GM19395 (cell line): Measurements from ENCODE around the gene ZNF81.
"Not testable (repeated sequence)": the region's sequence is repeated elsewhere in the genome, so short reads cannot be mapped to it uniquely, and the experiment has no call there.

Source experiments
- ATAC-seq: cut with Tn5 transposase; IDR thresholded peaks from one replicate; pipeline ENCODE4 v1.9.1; 2021; ENCODE audit warnings: mild to moderate bottlenecking, moderate library complexity; ENCODE audit not compliant: unreplicated experiment

The ZNF81 gene

DNA sequence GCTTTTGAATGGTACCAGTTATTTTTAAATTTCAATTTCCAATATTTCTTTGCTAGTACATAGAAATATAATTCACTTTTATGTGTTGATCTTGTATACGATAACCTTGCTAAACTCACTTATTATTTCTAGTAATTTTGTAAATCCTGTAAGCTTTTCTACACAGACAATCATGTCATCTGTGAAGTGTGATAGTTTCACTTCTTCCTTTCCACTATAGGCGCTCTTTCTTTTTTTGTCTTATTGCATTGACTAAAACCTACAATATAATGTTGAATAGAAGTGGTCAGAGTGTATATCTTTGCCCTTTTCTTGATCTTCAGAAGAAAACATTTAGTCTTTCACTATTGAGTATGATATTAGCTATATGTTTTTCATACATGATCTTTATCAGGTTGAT is 90.5 kb downstream of the ZNF81 start:
- ATAC-seq, result no peak

DNA sequence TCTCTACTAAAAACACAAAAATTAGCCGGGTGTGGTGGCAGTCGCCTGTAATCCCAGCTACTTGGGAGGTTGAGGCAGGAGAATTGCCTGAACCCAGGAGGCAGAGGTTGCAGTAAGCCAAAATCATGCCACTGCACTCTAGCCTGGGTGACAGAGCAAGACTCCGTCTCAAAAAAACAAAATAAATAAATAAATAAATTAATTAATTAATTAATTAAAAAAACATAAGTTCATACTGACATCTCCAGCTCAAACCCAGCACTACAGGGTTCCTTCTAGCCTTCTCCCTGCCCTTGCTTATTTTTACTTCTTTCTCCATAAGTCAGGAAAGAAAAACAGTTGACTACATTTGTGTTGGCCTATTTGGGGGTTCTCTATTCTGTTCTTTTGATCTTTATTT is 95.3 kb downstream of the ZNF81 start:
- not testable (repeated sequence) for ATAC-seq

- ATAC-seq, result no peak
These were observed 97.2 kb downstream of the ZNF81 start for GRCh38 chrX:47933946-47934345.

- ATAC-seq, result no peak
These were observed 99.7 kb downstream of the ZNF81 start for GRCh38 chrX:47936224-47936939.

- no peak for ATAC-seq
These were observed 100.2 kb downstream of the ZNF81 start for GRCh38 chrX:47936940-47937317.

GRCh38 chrX:47940448-47940847 is 103.7 kb downstream of the ZNF81 start:
- ATAC-seq, result no peak

- ATAC-seq, result no peak
These were observed 104.7 kb downstream of the ZNF81 start for GRCh38 chrX:47941423-47941822.

GRCh38 chrX:47955295-47955694 is 118.6 kb downstream of the ZNF81 start:
- ATAC-seq, result not testable (repeated sequence)

- no peak for ATAC-seq
These were observed 119.3 kb downstream of the ZNF81 start for GRCh38 chrX:47956016-47956415.

DNA sequence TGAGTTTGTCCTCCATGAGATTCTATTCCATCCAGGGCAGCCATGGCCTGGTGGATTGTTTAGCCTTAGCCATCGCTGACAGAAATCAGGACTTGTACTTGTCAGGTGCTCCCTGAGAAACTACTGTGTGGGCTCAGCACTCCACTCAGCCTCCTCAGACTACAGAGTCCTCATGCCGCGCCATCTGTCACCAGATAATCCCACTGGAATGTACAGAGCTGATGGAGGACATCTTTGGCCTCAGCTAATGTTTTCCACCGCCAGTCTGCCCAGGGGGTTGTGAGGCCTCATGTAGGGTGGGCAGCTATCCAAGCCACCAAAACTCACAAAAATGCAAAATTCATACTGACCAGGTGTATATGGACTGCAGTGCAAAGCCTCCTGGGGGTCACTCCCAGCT is 121.5 kb downstream of the ZNF81 start:
- not testable (repeated sequence) for ATAC-seq

DNA sequence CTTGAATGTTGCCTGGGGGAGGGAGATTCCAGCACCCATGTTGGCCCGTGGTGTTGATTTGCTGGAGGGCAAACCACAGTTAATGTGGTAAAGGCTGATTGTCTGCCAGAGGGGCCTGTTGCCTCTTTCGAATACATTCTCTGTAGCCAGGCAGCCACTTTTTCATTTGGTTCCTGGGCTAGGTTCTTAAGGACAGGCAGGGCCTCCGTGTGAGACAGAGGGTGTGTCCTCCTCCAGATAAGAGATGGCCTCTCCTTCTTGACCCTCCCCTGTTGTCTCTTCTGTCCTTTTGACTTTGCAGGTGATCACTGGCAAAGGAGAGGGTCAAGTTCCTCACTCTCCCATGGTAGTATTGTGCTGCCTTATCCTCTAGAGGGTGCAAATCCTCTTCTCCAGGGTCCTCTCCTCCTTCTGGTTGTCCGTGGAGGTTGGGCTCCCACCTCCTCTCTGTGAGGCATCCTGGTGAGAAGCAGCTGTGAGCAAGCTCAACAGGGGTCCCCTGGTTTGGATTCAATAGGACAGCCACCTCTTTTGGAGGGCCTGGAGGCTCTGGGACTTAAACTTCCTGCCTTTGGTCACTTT is 122.2 kb downstream of the ZNF81 start:
- no peak for ATAC-seq

- ATAC-seq, result no peak
These were observed 123.7 kb downstream of the ZNF81 start for GRCh38 chrX:47960406-47960805.

GRCh38 chrX:47961830-47962229 is 125.1 kb downstream of the ZNF81 start:
- ATAC-seq, result not testable (repeated sequence)

- not testable (repeated sequence) for ATAC-seq
These were observed 128.8 kb downstream of the ZNF81 start for GRCh38 chrX:47965526-47965925.
